H1 (cell line): ENCODE measurements around the gene ATP10D. TPM values are rescaled to one million over a fixed set of nuclear protein-coding genes. Genes with fewer than 3 reads are reported as not detected.

Source experiments
- CTCF ChIA-PET: fragments of 300-600 bp; sonication (Branson Sonifier 250); formaldehyde crosslinking; loops from one replicate; lab custom pipeline; 2021; ENCODE audit not compliant: partially characterized antibody; lab: Charles Lee
- POLR2A ChIA-PET: fragments of 300-600 bp; sonication (Branson Sonifier 250); formaldehyde crosslinking; loops from one replicate; lab custom pipeline; 2021; ENCODE audit warnings: inconsistent platforms; ENCODE audit not compliant: partially characterized antibody; lab: Charles Lee
- DNase-seq, 2 experiments: peaks; one replicate each; pipeline versions ENCODE4 v3.0.0 to v3.0.0-alpha.2; 2010 to 2022; ENCODE audit warnings: low spot score in 2 of 2, low read depth in 1 of 2, mixed read lengths in 1 of 2
- FAIRE-seq: peaks from 2 replicates; lab custom pipeline; 2011; peaks lifted over from hg19 to GRCh38; lab: Jason Lieb, UNC
- H2AFZ ChIP-seq: 2 replicates; pipeline ENCODE4 v1.8.1; 2012; ENCODE audit warnings: low read length, inconsistent platforms
- H2AK5ac ChIP-seq: 2 replicates; pipeline ENCODE4 v1.6.1; 2013; ENCODE audit warnings: low read depth, low read length
- H2BK120ac ChIP-seq: replicated peaks from 2 replicates; pipeline ENCODE3; 2013; ENCODE audit warnings: low read depth, low read length, inconsistent platforms
- H2BK12ac ChIP-seq: 2 replicates; pipeline ENCODE4 v1.6.1; 2013; ENCODE audit warnings: low read depth, low read length
- H2BK15ac ChIP-seq: 2 replicates; pipeline ENCODE4 v1.6.1; 2013; ENCODE audit warnings: low read length
- H2BK20ac ChIP-seq: 2 replicates; pipeline ENCODE4 v1.6.1; 2013; ENCODE audit warnings: low read length
- H2BK5ac ChIP-seq: 2 replicates; pipeline ENCODE4 v1.6.1; 2013; ENCODE audit warnings: low read depth, low read length
- H3K14ac ChIP-seq: 2 replicates; pipeline ENCODE4 v1.6.1; 2013; ENCODE audit warnings: inconsistent platforms; ENCODE audit not compliant: insufficient read length
- H3K18ac ChIP-seq: 2 replicates; pipeline ENCODE4 v1.6.1; 2013; ENCODE audit warnings: low read length; ENCODE audit errors: extremely low read depth
- H3K23ac ChIP-seq: 2 replicates; pipeline ENCODE4 v1.6.1; 2013; ENCODE audit warnings: inconsistent platforms; ENCODE audit not compliant: insufficient read length
- H3K23me2 ChIP-seq: 2 replicates; pipeline ENCODE4 v1.6.1; 2013; ENCODE audit warnings: low read depth, low read length
- H3K27ac ChIP-seq: 2 replicates; pipeline ENCODE4 v1.6.1; 2011; ENCODE audit warnings: low read depth, low read length, inconsistent platforms
- H3K27me3 ChIP-seq, 4 experiments: replicated peaks in 1 of 4; 1 replicate in 1 of 4; 2 replicates in 3 of 4; pipeline versions ENCODE4 v1.6.1 to v1.8.1; 2011 to 2013; ENCODE audit warnings: low read length in 3 of 4, mild to moderate bottlenecking in 3 of 4, inconsistent platforms in 2 of 4, mixed read lengths in 2 of 4, moderate library complexity in 1 of 4; ENCODE audit not compliant: control insufficient read depth in 3 of 4, insufficient read depth in 3 of 4; ENCODE audit errors: extremely low read depth in 1 of 4
- H3K36me3 ChIP-seq, 4 experiments: 2 replicates each; pipeline versions ENCODE4 v1.6.1 to v1.8.1; 2011 to 2013; ENCODE audit warnings: mild to moderate bottlenecking in 4 of 4, low read length in 3 of 4, moderate library complexity in 2 of 4, control low read depth in 1 of 4, inconsistent platforms in 1 of 4; ENCODE audit not compliant: insufficient read depth in 4 of 4, control insufficient read depth in 2 of 4
- H3K4ac ChIP-seq: replicated peaks from 2 replicates; pipeline ENCODE3; 2013; ENCODE audit warnings: low read length, low read depth, mixed read lengths, inconsistent platforms; ENCODE audit not compliant: insufficient read length
- H3K4me1 ChIP-seq, 4 experiments: replicated peaks in 1 of 4; 1 replicate in 1 of 4; 2 replicates in 3 of 4; pipeline versions ENCODE4 v1.6.1 to v1.8.1; 2011 to 2013; ENCODE audit warnings: low read length in 3 of 4, inconsistent platforms in 2 of 4, mixed read lengths in 1 of 4; ENCODE audit not compliant: insufficient read depth in 4 of 4, control insufficient read depth in 3 of 4
- H3K4me2 ChIP-seq, 2 experiments: 2 replicates each; pipeline versions ENCODE4 v1.6.1 to v1.8.1; 2011 to 2013; ENCODE audit warnings: low read depth in 2 of 2, low read length in 2 of 2, control low read depth in 1 of 2, inconsistent platforms in 1 of 2, mild to moderate bottlenecking in 1 of 2; ENCODE audit not compliant: insufficient read depth in 1 of 2
- H3K4me3 ChIP-seq, 4 experiments: fragments of 200-600, 300-600 bp in 1 of 4; sonication (generic), shearing (Covaris generic), sonication (Bioruptor Twin) in 1 of 4; 2 replicates each; pipeline versions ENCODE4 v1.5.1 to v1.8.1; 2011 to 2016; ENCODE audit warnings: low read length in 4 of 4, low read depth in 3 of 4, control low read depth in 2 of 4, inconsistent platforms in 2 of 4, mild to moderate bottlenecking in 2 of 4, mixed read lengths in 1 of 4, moderate library complexity in 1 of 4; ENCODE audit not compliant: insufficient read depth in 2 of 4; ENCODE audit errors: extremely low read depth in 1 of 4
- H3K56ac ChIP-seq: replicated peaks from 2 replicates; pipeline ENCODE3; 2013; ENCODE audit warnings: low read depth, mild to moderate bottlenecking, mixed read lengths, low read length, inconsistent platforms; ENCODE audit not compliant: insufficient read length
- H3K79me1 ChIP-seq: 2 replicates; pipeline ENCODE4 v1.6.1; 2013; ENCODE audit warnings: low read depth, low read length, control low read depth
- H3K79me2 ChIP-seq, 2 experiments: 2 replicates each; pipeline versions ENCODE4 v1.6.1 to v1.8.1; 2012 to 2013; ENCODE audit warnings: low read length in 2 of 2, mild to moderate bottlenecking in 2 of 2, inconsistent platforms in 1 of 2; ENCODE audit not compliant: insufficient read depth in 2 of 2, control insufficient read depth in 1 of 2
- H3K9ac ChIP-seq, 4 experiments: replicated peaks in 1 of 4; 1 replicate in 1 of 4; 2 replicates in 3 of 4; pipeline versions ENCODE4 v1.6.1 to v1.8.1; 2011 to 2013; ENCODE audit warnings: low read depth in 3 of 4, low read length in 3 of 4, control low read depth in 2 of 4, mild to moderate bottlenecking in 2 of 4, moderate library complexity in 2 of 4, inconsistent platforms in 1 of 4; ENCODE audit errors: extremely low read depth in 1 of 4
- H3K9me3 ChIP-seq, 2 experiments: 2 replicates each; pipeline versions ENCODE4 v1.6.1 to v1.8.1; 2012 to 2013; ENCODE audit warnings: mild to moderate bottlenecking in 2 of 2, moderate library complexity in 2 of 2, control low read depth in 1 of 2, inconsistent platforms in 1 of 2, low read depth in 1 of 2, low read length in 1 of 2, mixed read lengths in 1 of 2; ENCODE audit not compliant: insufficient read depth in 2 of 2
- H4K20me1 ChIP-seq, 2 experiments: replicated peaks in 1 of 2; 2 replicates each; pipeline versions ENCODE3 to v1.8.1; 2011 to 2013; ENCODE audit warnings: inconsistent platforms in 2 of 2, low read length in 2 of 2, mild to moderate bottlenecking in 1 of 2; ENCODE audit not compliant: insufficient read depth in 2 of 2, control insufficient read depth in 1 of 2
- H4K5ac ChIP-seq: 2 replicates; pipeline ENCODE4 v1.6.1; 2013; ENCODE audit warnings: low read length, low read depth, mixed read lengths, inconsistent platforms; ENCODE audit not compliant: insufficient read length
- H4K8ac ChIP-seq: 2 replicates; pipeline ENCODE4 v1.8.0; 2013; ENCODE audit warnings: mild to moderate bottlenecking, moderate library complexity, low read length, inconsistent platforms; ENCODE audit not compliant: insufficient read depth; ENCODE audit errors: extremely low read depth
- H4K91ac ChIP-seq: replicated peaks from 2 replicates; pipeline ENCODE3; 2013; ENCODE audit warnings: low read length, mixed read lengths, inconsistent platforms; ENCODE audit not compliant: insufficient read length
- BRCA1 ChIP-seq: IDR thresholded peaks from 2 replicates; pipeline ENCODE4 v1.6.1; 2012; ENCODE audit warnings: low read depth, low read length, improper control_type of control experiment
- CEBPB ChIP-seq: IDR thresholded peaks from 2 replicates; pipeline ENCODE4 v1.6.1; 2012; ENCODE audit warnings: low read depth, low read length
- E2F6 ChIP-seq: IDR thresholded peaks from 2 replicates; pipeline ENCODE4 v1.6.1; 2012; ENCODE audit warnings: inconsistent platforms
- EZH2 ChIP-seq: fragments of 200-600 bp; sonication (generic); IDR thresholded peaks from 2 replicates; pipeline ENCODE4 v1.7.1; 2012; ENCODE audit warnings: low read depth, mild to moderate bottlenecking, moderate library complexity, low read length, inconsistent platforms; ENCODE audit not compliant: severe bottlenecking
- HDAC6 ChIP-seq: IDR thresholded peaks from one replicate; pipeline ENCODE4 v1.7.1; 2012; ENCODE audit warnings: low read depth, mild to moderate bottlenecking, inconsistent platforms, low read length, moderate library complexity
- POLR2A ChIP-seq, 2 experiments: IDR thresholded peaks; 1 replicate in 1 of 2; 2 replicates in 1 of 2; pipeline ENCODE4 v1.6.1; 2011; ENCODE audit warnings: low read depth in 2 of 2, low read length in 2 of 2, mild to moderate bottlenecking in 2 of 2; ENCODE audit errors: control extremely low read depth in 1 of 2
- POLR2AphosphoS5 ChIP-seq: IDR thresholded peaks from 2 replicates; pipeline ENCODE4 v1.6.1; 2011; ENCODE audit warnings: low read depth, low read length
- POU5F1 ChIP-seq: IDR thresholded peaks from 2 replicates; pipeline ENCODE4 v1.6.1; 2011; ENCODE audit warnings: low read depth, mild to moderate bottlenecking, low read length, moderate library complexity
- RFX5 ChIP-seq: IDR thresholded peaks from 2 replicates; pipeline ENCODE4 v1.6.1; 2011; ENCODE audit warnings: low read depth, low read length, improper control_type of control experiment, borderline replicate concordance
- SIRT6 ChIP-seq: IDR thresholded peaks from one replicate; pipeline ENCODE4 v1.7.1; 2012; ENCODE audit warnings: low read length, inconsistent platforms
- SIX5 ChIP-seq: IDR thresholded peaks from 2 replicates; pipeline ENCODE4 v1.6.1; 2011; ENCODE audit warnings: mild to moderate bottlenecking, low read depth, low read length
- SP2 ChIP-seq: IDR thresholded peaks from 2 replicates; pipeline ENCODE4 v1.6.1; 2012; ENCODE audit warnings: mild to moderate bottlenecking, low read length, inconsistent platforms
- SP4 ChIP-seq: IDR thresholded peaks from 2 replicates; pipeline ENCODE4 v1.6.1; 2012; ENCODE audit warnings: low read length, inconsistent platforms
- USF2 ChIP-seq: IDR thresholded peaks from 2 replicates; pipeline ENCODE4 v1.6.1; 2011; ENCODE audit warnings: low read length, improper control_type of control experiment
- YY1 ChIP-seq: IDR thresholded peaks from 2 replicates; pipeline ENCODE4 v1.6.1; 2011; ENCODE audit warnings: low read depth, mild to moderate bottlenecking, low read length
- WGBS, 2 experiments: shearing (Covaris generic) in 1 of 2; methylation state at CpG; one replicate each; pipeline versions ENCODE4 v1.1.6 to v1.1.7; 2013 to 2015; ENCODE audit warnings: low lambda C conversion rate in 2 of 2, mixed read lengths in 2 of 2, inconsistent platforms in 1 of 2, low coverage in 1 of 2, missing lambda C conversion rate in 1 of 2; ENCODE audit not compliant: insufficient replicate concordance in 2 of 2, insufficient coverage in 1 of 2, insufficient read length in 1 of 2; ENCODE audit errors: extremely low coverage in 1 of 2, missing lambda C conversion rate in 1 of 2; 5-methylcytosine and 5-hydroxymethylcytosine counted together
- polyA plus RNA-seq, 7 experiments: library from polyadenylated mRNA; depleted of rRNA in 3 of 7; stranded (reverse) in 5 of 7; unstranded in 2 of 7; fragments of >200 nt in 5 of 7; fragments of 200-250 nt in 2 of 7; gene quantifications; 1 replicate in 5 of 7; 2 replicates in 1 of 7; 4 replicates in 1 of 7; pipeline versions ENCODE4 v1.2.1 to v1.2.3, GENCODE V29; 2011 to 2013; ENCODE audit warnings: missing spikeins in 2 of 7, mixed read lengths in 2 of 7
- total RNA-seq: library from RNA; stranded (reverse); fragmentation: NEBNext Ultra II Directional; extraction: Animal tissue kit (Norgen Biotek cat#: 25700); gene quantifications from 2 replicates; pipeline ENCODE4 v1.2.1, GENCODE V29; 2021

Gene ATP10D
- total and polyA plus RNA-seq, 2 of the 8 experiments (the other 6 are each of a cell fraction or from before 2014, with no cell fraction given) = 2.9 to 5.9 TPM

- Histone ChIP-seq H3K14ac (no peak overlapping the region), H3K9ac (no peak overlapping the region), H3K79me1 (no peaks in the 10 kb centered on the region), H2AK5ac (no peak overlapping the region), H4K8ac (no peak overlapping the region), H3K36me3 (no peaks in the 10 kb centered on the region), H3K27me3 (no peaks in the 10 kb centered on the region), H4K5ac (no peak overlapping the region), H4K20me1 (no peaks in the 10 kb centered on the region), H2BK15ac (no peak overlapping the region), H3K4me2 (no peak overlapping the region), H3K4me1 (no peaks in the 10 kb centered on the region), H3K56ac (no peak overlapping the region), H2BK120ac (no peak overlapping the region), H3K27ac (no peak overlapping the region), H2BK12ac (no peak overlapping the region), H3K23me2 (no peaks in the 10 kb centered on the region), H3K4ac (no peak overlapping the region), H2BK20ac (no peak overlapping the region), H3K18ac (no peak overlapping the region), H3K79me2 (no peaks in the 10 kb centered on the region), H3K4me3 (no peak overlapping the region), H2BK5ac (no peak overlapping the region), H3K23ac (no peak overlapping the region), H4K91ac (no peak overlapping the region), H3K9me3 (no peaks in the 10 kb centered on the region), H2AFZ (no peak overlapping the region)
- WGBS, 2 experiments = 78% methylated on average over 1 of the region's 1 CpG; no CpG with 5 or more reads in 1 of the 2 experiments
- FAIRE-seq (no peak), DNase-seq (no peak)
- ChIA-PET CTCF (interaction anchor here (1.1 kb wide), 1 partner anchor 66 kb away, joined by 4 read pairs; no protein-coding TSS in a partner anchor), POLR2A (no interaction called here)
- no peak for TF ChIP-seq BRCA1
- TF ChIP-seq POLR2A (IDR thresholded peaks at IDR 0.05; ENCODE audit: control extremely low read depth in 1 of 2, low read depth in 2 of 2, low read length in 2 of 2) = no peak
- no peak for TF ChIP-seq SP4
- no peak for TF ChIP-seq SIRT6
- no peak for TF ChIP-seq POLR2AphosphoS5
- no peak for TF ChIP-seq E2F6
- TF ChIP-seq RFX5 = no peak
- no peak for TF ChIP-seq YY1
- no peak for TF ChIP-seq CEBPB
- TF ChIP-seq POU5F1 = no peak
- TF ChIP-seq SP2 = no peak
- no peak for TF ChIP-seq HDAC6
- TF ChIP-seq EZH2 = no peak
- TF ChIP-seq SIX5 = no peak
- no peak for TF ChIP-seq USF2
Measured at GRCh38 chr4:47597696-47598095, 112.6 kb downstream of the ATP10D start.
